ENCODE results near the gene SPEF1. TPM values are rescaled to one million over a fixed set of nuclear protein-coding genes. Genes with fewer than 3 reads are reported as not detected.

SPEF1 gene
- total RNA-seq, 1 donor from 2014 or later, result 1.2 TPM

- no peak for DNase-seq (ENCODE audit: low read depth)
These were observed 50.2 kb downstream of the SPEF1 start for GRCh38 chr20:3730803-3731672.

GRCh38 chr20:3729811-3730540 lies 51.3 kb downstream of the SPEF1 start:
- no peak for DNase-seq (ENCODE audit: low read depth)

- DNase-seq (ENCODE audit: low read depth), result no peak
These were observed 51.9 kb downstream of the SPEF1 start for GRCh38 chr20:3729378-3729777.

GRCh38 chr20:3728876-3729275 lies 52.4 kb downstream of the SPEF1 start:
- no peak for DNase-seq (ENCODE audit: low read depth)

GRCh38 chr20:3728354-3728753 lies 52.9 kb downstream of the SPEF1 start:
- DNase-seq (ENCODE audit: low read depth), result no peak

Other genes with a start within 250 kb of the SPEF1 start
- gene GFRA4, start 118.0 kb downstream of the SPEF1 start, total RNA-seq, result not detected in 2 replicates
- gene ADAM33, start 99.4 kb downstream of the SPEF1 start, total RNA-seq, result 0.10 TPM in 1 of 2 replicates, not detected in the other
- not detected in 2 replicates for gene SIGLEC1, start 68.8 kb downstream of the SPEF1 start, total RNA-seq
- 0.17 TPM in 1 of 2 replicates, not detected in the other for gene HSPA12B, start 48.8 kb downstream of the SPEF1 start, total RNA-seq
- 9.9 and 20.0 TPM in 2 replicates for gene ADISSP, start 13.7 kb downstream of the SPEF1 start, total RNA-seq
- 72.6 and 80.4 TPM in 2 replicates for gene CENPB, start 5.3 kb upstream of the SPEF1 start, total RNA-seq
- 7.3 and 13.0 TPM in 2 replicates for gene CDC25B, start 14.9 kb upstream of the SPEF1 start, total RNA-seq
- gene AP5S1, start 39.1 kb upstream of the SPEF1 start, total RNA-seq, result 20.1 and 21.1 TPM in 2 replicates
- gene MAVS, start 65.4 kb upstream of the SPEF1 start, total RNA-seq, result 18.9 and 50.9 TPM in 2 replicates
- 68.4 and 74.8 TPM in 2 replicates for gene PANK2, start 107.9 kb upstream of the SPEF1 start, total RNA-seq
- 2.1 and 7.3 TPM in 2 replicates for gene RNF24, start 234.1 kb upstream of the SPEF1 start, total RNA-seq